ENCODE data around the gene SCAF8.
"Not testable (repeated sequence)": the region's sequence is repeated elsewhere in the genome, so short reads cannot be mapped to it uniquely, and the experiment has no call there.

The SCAF8 gene

DNA sequence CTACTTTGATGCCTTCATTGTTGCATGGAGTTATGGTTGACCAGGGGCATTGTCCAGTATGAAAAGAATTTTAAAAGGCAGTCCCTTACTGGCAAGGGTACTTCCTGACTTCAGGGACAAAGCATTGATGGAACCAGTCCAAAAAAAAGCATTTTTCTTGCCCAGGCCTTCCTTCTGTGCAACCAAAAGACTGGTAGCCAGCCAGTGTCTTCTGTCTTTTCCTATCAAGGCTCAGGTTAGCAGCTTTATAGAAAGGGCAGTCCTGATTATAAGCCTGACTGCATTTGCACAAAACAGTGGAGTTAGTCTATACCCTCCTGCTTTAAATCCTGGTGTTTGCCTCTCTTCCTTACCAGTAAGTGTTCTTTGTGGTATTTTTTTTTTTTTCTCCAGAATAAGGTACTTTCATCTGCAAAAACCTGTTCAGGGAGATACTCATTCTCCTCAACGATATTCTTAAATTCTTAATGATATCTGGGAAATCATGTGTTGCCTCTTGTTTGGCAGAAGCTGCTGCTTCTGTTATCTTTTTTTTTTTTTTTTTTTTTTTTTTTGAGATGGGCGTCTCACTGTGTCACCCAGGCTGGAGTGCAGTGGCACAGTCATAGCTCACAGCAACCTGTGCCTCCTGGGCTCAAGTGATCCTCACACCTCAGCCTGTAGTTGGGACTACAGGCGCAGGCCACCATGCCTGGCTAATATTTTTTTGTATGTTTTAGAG, 33.9 kb downstream of the SCAF8 start:
- H3K36me3 ChIP-seq (ENCODE audit: control insufficient read depth, insufficient read depth, low read length): no peaks in the 10 kb centered on the region
- no peak overlapping the region for H2AFZ ChIP-seq
- H3K4me2 ChIP-seq (ENCODE audit: low read length): peak overlapping the region; percentile 6
- no peak overlapping the region for H3K9ac ChIP-seq
- H3K79me2 ChIP-seq: peaks cover 61% of the 10 kb centered on the region
- TF ChIP-seq, protein P1, sequence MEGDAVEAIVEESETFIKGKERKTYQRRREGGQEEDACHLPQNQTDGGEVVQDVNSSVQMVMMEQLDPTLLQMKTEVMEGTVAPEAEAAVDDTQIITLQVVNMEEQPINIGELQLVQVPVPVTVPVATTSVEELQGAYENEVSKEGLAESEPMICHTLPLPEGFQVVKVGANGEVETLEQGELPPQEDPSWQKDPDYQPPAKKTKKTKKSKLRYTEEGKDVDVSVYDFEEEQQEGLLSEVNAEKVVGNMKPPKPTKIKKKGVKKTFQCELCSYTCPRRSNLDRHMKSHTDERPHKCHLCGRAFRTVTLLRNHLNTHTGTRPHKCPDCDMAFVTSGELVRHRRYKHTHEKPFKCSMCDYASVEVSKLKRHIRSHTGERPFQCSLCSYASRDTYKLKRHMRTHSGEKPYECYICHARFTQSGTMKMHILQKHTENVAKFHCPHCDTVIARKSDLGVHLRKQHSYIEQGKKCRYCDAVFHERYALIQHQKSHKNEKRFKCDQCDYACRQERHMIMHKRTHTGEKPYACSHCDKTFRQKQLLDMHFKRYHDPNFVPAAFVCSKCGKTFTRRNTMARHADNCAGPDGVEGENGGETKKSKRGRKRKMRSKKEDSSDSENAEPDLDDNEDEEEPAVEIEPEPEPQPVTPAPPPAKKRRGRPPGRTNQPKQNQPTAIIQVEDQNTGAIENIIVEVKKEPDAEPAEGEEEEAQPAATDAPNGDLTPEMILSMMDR (IDR thresholded peaks at IDR 0.05): no peak
- no peaks in the 10 kb centered on the region for H3K27me3 ChIP-seq (ENCODE audit: control insufficient read depth, insufficient read depth, low read length)
- no peak overlapping the region for H3K4me3 ChIP-seq (ENCODE audit: low read depth, low read length)
- no peaks in the 10 kb centered on the region for H3K9me3 ChIP-seq (ENCODE audit: control insufficient read depth, low read length)
- peaks cover 40% of the 10 kb centered on the region for H3K4me1 ChIP-seq
- peak overlapping the region; percentile 43 for H3K27ac ChIP-seq

DNA sequence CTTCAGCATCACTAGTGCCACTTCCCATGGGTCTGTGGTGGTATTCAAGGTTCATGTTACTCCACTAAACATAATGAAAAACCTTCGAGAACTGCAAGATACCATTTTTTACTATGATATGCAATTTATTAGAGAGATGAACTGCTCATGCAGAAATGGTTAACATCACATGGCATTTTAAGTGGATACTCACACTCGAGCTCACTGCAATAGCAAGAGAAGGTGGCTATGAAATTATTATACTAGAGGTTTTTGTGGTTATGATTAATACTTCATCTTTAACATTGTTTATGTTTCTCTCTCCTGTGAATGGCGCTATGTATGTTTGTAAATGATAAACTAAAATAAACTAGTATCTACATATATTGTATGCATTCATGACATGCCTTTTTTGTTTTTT, 35.1 kb downstream of the SCAF8 start:
- H3K4me3 ChIP-seq (ENCODE audit: low read depth, low read length): no peak overlapping the region
- H3K4me2 ChIP-seq (ENCODE audit: low read length): no peak overlapping the region
- peaks cover 63% of the 10 kb centered on the region for H3K79me2 ChIP-seq
- H3K36me3 ChIP-seq (ENCODE audit: control insufficient read depth, insufficient read depth, low read length): no peaks in the 10 kb centered on the region
- H3K9ac ChIP-seq: no peak overlapping the region
- peaks cover 39% of the 10 kb centered on the region for H3K4me1 ChIP-seq
- no peaks in the 10 kb centered on the region for H3K9me3 ChIP-seq (ENCODE audit: control insufficient read depth, low read length)
- no peak overlapping the region for H3K27ac ChIP-seq
- H3K27me3 ChIP-seq (ENCODE audit: control insufficient read depth, insufficient read depth, low read length): no peaks in the 10 kb centered on the region
- H2AFZ ChIP-seq: no peak overlapping the region
- TF ChIP-seq, protein P1 (IDR thresholded peaks at IDR 0.05): no peak

DNA sequence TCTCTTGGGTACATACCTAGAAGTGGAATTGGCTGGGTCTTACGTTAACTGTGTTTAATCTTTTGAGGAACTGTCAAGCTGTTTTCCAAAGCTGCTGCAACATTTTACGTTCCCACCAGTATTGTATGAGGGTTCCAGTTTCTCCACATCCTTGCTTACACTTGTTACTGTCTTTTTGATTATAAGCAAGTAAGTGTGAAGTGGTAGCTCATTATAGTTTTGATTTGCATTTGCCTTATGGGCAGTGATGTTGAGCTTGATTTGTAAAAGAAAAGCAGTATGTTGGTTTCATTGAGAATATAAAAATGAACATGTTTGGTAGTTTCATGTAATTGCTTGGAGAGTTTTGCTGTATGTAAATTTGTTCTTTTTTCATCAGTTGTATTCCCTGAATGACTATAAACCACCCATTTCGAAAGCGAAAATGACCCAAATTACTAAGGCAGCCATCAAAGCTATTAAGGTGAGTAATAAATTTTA, 40.4 kb downstream of the SCAF8 start:
- TF ChIP-seq, protein P1 (IDR thresholded peaks at IDR 0.05): no peak
- Histone ChIP-seq H2AFZ (no peak overlapping the region), H3K27ac (no peak overlapping the region)

DNA sequence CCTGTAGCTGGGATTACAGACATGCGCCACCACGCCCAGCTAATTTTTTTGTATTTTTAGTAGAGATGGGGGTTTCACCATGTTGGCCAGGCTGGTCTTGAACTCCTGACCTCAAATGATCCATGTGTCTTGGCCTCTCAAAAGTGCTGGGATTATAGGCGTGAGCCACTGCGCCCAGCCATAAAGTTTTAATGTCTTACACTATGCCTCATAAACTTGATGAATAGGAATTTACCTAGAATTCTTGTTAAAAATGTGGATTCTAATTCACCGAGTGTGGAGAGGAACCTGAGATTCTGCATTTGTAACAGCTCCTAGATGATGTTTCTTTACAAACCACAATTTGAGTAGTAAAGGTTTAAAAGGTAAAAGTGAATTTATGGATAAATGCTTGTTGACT, 45.9 kb downstream of the SCAF8 start:
- H2AFZ ChIP-seq; H3K27me3 ChIP-seq (ENCODE audit: control insufficient read depth, insufficient read depth, low read length); H3K9me3 ChIP-seq (ENCODE audit: control insufficient read depth, low read length); H3K36me3 ChIP-seq (ENCODE audit: control insufficient read depth, insufficient read depth, low read length); H3K4me2 ChIP-seq (ENCODE audit: low read length); H3K4me3 ChIP-seq (ENCODE audit: low read depth, low read length); H3K4me1 ChIP-seq; H3K27ac ChIP-seq; H3K9ac ChIP-seq: not testable (repeated sequence)
- peaks cover 14% of the 10 kb centered on the region for H3K79me2 ChIP-seq

More for the DNA sequence above, 40.4 kb downstream of the SCAF8 start:
- Histone ChIP-seq H3K4me3 (ENCODE audit: low read depth, low read length) (no peak overlapping the region), H3K79me2 (peaks cover 31% of the 10 kb centered on the region), H3K27me3 (ENCODE audit: control insufficient read depth, insufficient read depth, low read length) (no peaks in the 10 kb centered on the region), H3K4me1 (peaks cover 4% of the 10 kb centered on the region), H3K36me3 (ENCODE audit: control insufficient read depth, insufficient read depth, low read length) (no peaks in the 10 kb centered on the region), H3K9ac (no peak overlapping the region), H3K9me3 (ENCODE audit: control insufficient read depth, low read length) (no peaks in the 10 kb centered on the region), H3K4me2 (ENCODE audit: low read length) (no peak overlapping the region)

DNA sequence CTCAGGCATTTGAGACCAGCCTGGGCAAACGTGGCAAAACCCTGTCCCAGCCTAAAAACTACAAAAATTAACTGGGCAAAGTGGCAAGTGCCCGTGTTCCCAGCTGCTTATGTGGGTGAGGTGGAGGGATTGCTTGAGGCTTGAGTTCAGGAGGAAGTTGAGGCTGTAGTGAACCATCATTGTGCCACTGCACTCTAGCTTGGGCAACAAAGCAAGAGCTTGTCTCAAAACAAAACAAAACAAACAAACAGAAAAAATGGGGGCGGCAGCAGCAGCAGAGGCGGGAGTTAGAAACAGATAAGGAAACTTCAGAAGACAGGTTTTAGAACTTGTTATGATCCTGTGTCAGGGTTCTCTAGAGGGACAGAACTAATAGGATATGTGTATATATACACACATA, 49.0 kb downstream of the SCAF8 start:
- Histone ChIP-seq H3K27me3 (ENCODE audit: control insufficient read depth, insufficient read depth, low read length) (no peaks in the 10 kb centered on the region), H3K4me1 (peaks cover 6% of the 10 kb centered on the region), H2AFZ (no peak overlapping the region), H3K9ac (no peak overlapping the region), H3K9me3 (ENCODE audit: control insufficient read depth, low read length) (no peaks in the 10 kb centered on the region), H3K36me3 (ENCODE audit: control insufficient read depth, insufficient read depth, low read length) (no peaks in the 10 kb centered on the region), H3K4me3 (ENCODE audit: low read depth, low read length) (no peak overlapping the region), H3K27ac (no peak overlapping the region), H3K4me2 (ENCODE audit: low read length) (no peak overlapping the region), H3K79me2 (peaks cover 22% of the 10 kb centered on the region)
- TF ChIP-seq, protein P1 (IDR thresholded peaks at IDR 0.05): no peak
